ENCODE data around the gene RTKN.
"Not testable (repeated sequence)": the region's sequence is repeated elsewhere in the genome, so short reads cannot be mapped to it uniquely, and the experiment has no call there.

RTKN gene

GRCh38 chr2:74439803-74440377 is 1.8 kb downstream of the RTKN start:
- FAIRE-seq (peak; percentile 54), DNase-seq (ENCODE audit: insufficient read length, low spot score) (peak; percentile 57)

- FAIRE-seq (no peak), DNase-seq (ENCODE audit: insufficient read length, low spot score) (no peak)
These were observed 2.4 kb downstream of the RTKN start for GRCh38 chr2:74439373-74439772.

- DNase-seq (ENCODE audit: insufficient read length, low spot score) (no peak), FAIRE-seq (no peak)
These were observed 3.5 kb downstream of the RTKN start for GRCh38 chr2:74438248-74438647.

- no peak for FAIRE-seq
- DNase-seq (ENCODE audit: insufficient read length, low spot score): no peak
These were observed 4.7 kb downstream of the RTKN start for GRCh38 chr2:74436848-74437695.

- DNase-seq (ENCODE audit: insufficient read length, low spot score) (no peak), FAIRE-seq (no peak)
These were observed 5.5 kb downstream of the RTKN start for GRCh38 chr2:74436111-74436805.

GRCh38 chr2:74430502-74430901 is 11.2 kb downstream of the RTKN start:
- DNase-seq (ENCODE audit: insufficient read length, low spot score): no peak
- no peak for FAIRE-seq

GRCh38 chr2:74429487-74430451 is 12.0 kb downstream of the RTKN start:
- DNase-seq (ENCODE audit: insufficient read length, low spot score): no peak
- no peak for FAIRE-seq

- DNase-seq (ENCODE audit: insufficient read length, low spot score) (no peak), FAIRE-seq (no peak)
These were observed 13.1 kb downstream of the RTKN start for GRCh38 chr2:74428675-74429074.

GRCh38 chr2:74427551-74427950 is 14.2 kb downstream of the RTKN start:
- FAIRE-seq: no peak
- no peak for DNase-seq (ENCODE audit: insufficient read length, low spot score)

- FAIRE-seq (no peak), DNase-seq (ENCODE audit: insufficient read length, low spot score) (no peak)
These were observed 15.5 kb downstream of the RTKN start for GRCh38 chr2:74426181-74426758.

GRCh38 chr2:74425523-74425922 is 16.2 kb downstream of the RTKN start:
- no peak for FAIRE-seq
- no peak for DNase-seq (ENCODE audit: insufficient read length, low spot score)

GRCh38 chr2:74424995-74425406 is 16.7 kb downstream of the RTKN start:
- DNase-seq (ENCODE audit: insufficient read length, low spot score) (no peak), FAIRE-seq (no peak)

GRCh38 chr2:74424139-74424992 is 17.4 kb downstream of the RTKN start:
- DNase-seq (ENCODE audit: insufficient read length, low spot score) (no peak), FAIRE-seq (no peak)

- FAIRE-seq (no peak), DNase-seq (ENCODE audit: insufficient read length, low spot score) (no peak)
These were observed 18.3 kb downstream of the RTKN start for GRCh38 chr2:74423231-74424095.

GRCh38 chr2:74421221-74421870 is 20.4 kb downstream of the RTKN start, which contains the start of the genes C2orf81 and WDR54:
C2orf81 (minus strand) TSS chr2:74421619; CDS start chr2:74421560, 59 bp downstream.
WDR54 (plus strand) TSS chr2:74421730; CDS start chr2:74422154, 424 bp downstream.
- peak; percentile 99 for FAIRE-seq

GRCh38 chr2:74420443-74421103 is 21.2 kb downstream of the RTKN start:
- FAIRE-seq; DNase-seq (ENCODE audit: insufficient read length, low spot score): not testable (repeated sequence)

More at GRCh38 chr2:74421221-74421870, 20.4 kb downstream of the RTKN start, which contains the start of the genes C2orf81 and WDR54:
- DNase-seq (ENCODE audit: insufficient read length, low spot score): peak; percentile 96

GRCh38 chr2:74420006-74420405 is 21.7 kb downstream of the RTKN start:
- FAIRE-seq (no peak), DNase-seq (ENCODE audit: insufficient read length, low spot score) (no peak)
